Effector CD8-positive, alpha-beta T cell (primary cell): Measurements from ENCODE around the gene TRAF1.

Experiments used
- DNase-seq: peaks from one replicate; lab custom pipeline; 2025; lab: John Stamatoyannopoulos, UW

Gene TRAF1

GRCh38 chr9:120890320-120891244, 36.0 kb downstream of the TRAF1 start:
- DNase-seq = no peak

DNA sequence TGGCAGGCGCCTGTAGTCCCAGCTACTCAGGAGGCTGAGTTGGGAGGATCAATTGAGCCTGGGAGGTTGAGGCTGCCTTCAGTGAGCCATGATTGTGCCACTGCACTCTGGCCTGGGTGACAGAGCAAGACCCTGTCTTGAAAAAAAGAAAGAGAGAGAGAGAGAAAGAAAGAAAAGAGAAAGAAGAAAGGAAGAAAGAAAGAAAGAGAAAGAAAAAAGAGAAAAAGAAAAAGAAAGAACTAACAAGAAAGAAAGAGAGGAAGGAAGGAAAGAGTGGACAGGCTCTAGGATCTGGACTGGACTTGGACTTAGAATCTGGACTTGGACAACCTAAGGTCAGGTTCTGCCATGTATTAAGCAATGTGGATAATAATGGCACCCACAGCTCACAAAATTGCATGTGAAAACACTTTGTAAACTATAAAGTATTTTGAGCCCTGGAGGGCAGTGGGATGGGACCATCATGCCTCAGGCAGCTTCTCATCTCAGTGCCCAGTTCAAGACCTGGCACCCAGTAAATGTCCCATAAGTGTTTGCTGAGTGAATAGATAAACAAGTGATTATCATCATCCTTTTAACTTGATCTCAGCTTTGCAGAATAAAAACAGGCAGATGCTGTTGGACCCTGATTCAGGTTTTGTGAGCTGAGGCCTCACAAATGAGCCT, 36.9 kb downstream of the TRAF1 start:
- no peak for DNase-seq

- DNase-seq = no peak
Measured at GRCh38 chr9:120888626-120889025, 38.0 kb downstream of the TRAF1 start.

- no peak for DNase-seq
Measured at GRCh38 chr9:120886490-120886967, 40.1 kb downstream of the TRAF1 start.

GRCh38 chr9:120885958-120886357, 40.6 kb downstream of the TRAF1 start:
- DNase-seq = no peak

GRCh38 chr9:120885457-120885856, 41.1 kb downstream of the TRAF1 start:
- no peak for DNase-seq

GRCh38 chr9:120883608-120883996, 43.0 kb downstream of the TRAF1 start:
- DNase-seq = no peak

- no peak for DNase-seq
Measured at GRCh38 chr9:120882935-120883607, 43.5 kb downstream of the TRAF1 start.

DNA sequence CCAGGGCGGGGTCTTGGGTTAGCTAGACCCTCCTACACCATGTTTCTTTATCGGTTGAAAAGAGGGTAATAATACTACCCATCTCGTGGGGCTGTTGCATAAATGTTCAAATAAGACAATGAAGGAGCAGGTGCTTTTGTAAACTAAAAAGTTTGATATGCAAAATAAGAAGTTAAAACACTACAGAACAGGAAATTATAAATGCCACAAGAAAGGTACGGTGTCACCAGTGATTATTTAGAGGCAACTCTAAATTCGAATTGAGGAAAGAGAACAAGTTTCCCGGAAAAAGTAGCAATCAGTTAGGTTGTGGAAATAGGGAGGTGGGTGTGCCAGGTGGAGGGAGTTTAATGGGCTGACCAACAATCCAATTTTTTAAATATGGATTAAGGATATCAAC, 47.1 kb downstream of the TRAF1 start:
- DNase-seq = no peak

GRCh38 chr9:120878188-120879130, 48.1 kb downstream of the TRAF1 start:
- DNase-seq = no peak

DNA sequence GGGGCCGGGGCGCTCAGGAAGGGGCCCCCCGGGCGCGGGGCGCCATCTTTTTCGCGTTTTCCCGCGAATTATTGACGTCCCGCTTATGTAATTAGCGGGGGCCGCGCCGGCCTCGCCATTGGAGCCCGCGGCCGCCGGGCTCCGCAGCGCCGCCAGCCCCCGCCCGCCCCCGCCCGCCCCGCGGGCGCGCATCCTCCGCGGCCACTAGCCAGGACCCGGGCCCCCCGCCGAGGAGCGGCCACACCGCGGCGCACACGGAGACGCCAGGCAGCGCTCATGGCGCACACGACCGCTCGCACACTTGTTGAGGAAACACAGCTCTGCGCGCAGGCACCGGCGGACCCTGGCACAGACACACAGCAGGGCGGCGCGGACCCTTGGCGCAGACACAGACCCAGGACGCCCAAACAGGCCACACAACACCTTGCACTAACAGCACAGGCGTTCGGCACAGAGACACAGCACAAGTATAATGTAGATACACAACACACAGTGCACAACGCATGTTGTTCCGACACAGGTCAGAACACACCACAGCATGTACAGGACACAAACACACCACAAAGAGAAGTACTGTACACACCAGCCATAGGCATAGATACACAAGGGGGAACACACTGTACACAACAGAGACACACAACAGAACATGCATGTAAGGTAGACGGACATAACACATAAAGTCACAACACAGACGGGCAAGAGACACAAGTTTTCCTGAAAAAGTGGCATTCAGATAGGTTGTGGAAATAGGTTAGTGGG, 49.1 kb downstream of the TRAF1 start:
- DNase-seq = peak; percentile 33

GRCh38 chr9:120876842-120877240, 49.8 kb downstream of the TRAF1 start, which contains the start of gene PHF19:
PHF19 (minus strand) TSS chr9:120877188; CDS start chr9:120874741, 2,447 bp downstream.
- DNase-seq = no peak

DNA sequence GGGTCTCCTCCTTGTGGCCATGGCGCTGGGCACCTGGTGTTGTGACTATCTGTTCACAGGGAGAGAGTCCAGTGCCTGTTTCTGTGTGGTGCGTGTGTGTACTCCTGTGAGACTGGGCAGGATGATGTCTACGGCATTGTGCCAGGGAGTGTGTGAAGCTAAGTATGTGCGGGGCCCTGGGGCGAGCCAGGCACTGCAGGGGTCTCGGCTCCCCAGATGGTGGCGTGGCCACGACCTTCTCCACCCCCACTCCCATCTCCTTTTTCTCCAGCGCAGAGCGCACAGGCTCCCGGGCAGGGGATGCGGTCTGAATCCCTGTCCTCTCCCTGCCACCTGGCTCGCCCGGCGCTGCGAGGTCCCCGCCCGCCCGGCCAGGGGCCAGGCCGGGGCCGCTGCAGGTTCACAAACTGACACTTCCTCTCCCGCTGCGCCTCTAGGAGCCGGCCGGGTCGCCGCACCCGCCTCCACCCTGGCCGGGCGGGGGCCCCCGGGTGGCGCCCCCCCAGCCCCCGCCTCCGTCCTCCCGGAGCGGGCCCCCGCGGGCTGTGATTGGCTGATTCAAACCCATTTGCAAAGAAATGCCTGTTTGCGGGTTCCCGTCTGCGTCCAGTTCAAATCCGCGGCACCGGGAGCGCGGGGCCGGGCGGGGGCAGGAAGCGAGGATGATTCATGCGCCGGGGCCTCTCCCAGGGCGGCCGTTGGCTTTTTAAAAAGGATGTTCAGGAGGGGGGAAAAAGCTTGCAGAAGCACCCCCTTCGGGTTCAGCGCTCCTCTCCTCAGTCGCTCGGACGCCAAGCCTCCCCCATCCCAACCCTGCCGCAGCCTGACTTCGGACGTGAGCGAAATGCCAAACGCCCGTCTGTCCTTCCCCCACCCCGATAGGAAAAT, 50.4 kb downstream of the TRAF1 start:
- peak; percentile 63 for DNase-seq

- DNase-seq = no peak
Measured at GRCh38 chr9:120875643-120875953, 51.0 kb downstream of the TRAF1 start.

DNA sequence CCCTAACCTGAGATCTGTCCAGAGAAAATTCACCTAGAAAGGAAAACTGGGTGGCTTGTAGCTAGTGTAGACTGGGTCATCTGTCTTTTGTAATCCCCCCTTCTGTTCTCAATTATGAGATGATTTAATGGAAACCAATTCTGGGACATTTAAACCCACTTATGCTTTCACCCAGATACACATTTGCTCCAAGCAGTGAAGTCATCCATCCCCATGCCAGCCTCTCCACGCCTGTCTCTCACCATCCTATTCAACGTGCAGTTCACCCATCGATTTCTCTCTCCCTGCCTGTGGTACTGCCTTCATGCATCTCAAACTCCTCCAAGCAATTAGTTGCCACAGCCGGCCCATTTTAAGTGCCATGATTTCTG, 51.4 kb downstream of the TRAF1 start:
- no peak for DNase-seq

GRCh38 chr9:120874226-120875194, 52.1 kb downstream of the TRAF1 start:
- no peak for DNase-seq

DNA sequence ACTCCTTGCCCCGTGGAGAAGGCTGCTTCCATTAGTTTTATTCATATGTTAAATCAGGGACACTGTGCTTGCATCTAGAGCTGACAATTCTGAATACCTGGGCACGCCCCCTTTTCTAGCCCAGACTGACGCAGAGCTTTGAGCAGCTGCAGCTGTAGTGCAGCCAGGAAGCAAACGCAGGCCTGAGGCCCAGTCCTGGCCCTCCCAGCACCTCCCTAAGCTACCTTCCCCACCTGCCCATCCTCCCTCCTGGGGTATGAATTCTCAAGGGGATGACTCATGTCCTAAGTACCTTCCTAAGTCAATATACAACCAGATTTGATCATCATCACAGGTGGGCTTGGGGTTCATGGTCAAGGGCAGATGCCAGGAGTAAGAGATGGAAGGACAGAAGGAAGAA, 53.1 kb downstream of the TRAF1 start:
- DNase-seq = no peak

DNA sequence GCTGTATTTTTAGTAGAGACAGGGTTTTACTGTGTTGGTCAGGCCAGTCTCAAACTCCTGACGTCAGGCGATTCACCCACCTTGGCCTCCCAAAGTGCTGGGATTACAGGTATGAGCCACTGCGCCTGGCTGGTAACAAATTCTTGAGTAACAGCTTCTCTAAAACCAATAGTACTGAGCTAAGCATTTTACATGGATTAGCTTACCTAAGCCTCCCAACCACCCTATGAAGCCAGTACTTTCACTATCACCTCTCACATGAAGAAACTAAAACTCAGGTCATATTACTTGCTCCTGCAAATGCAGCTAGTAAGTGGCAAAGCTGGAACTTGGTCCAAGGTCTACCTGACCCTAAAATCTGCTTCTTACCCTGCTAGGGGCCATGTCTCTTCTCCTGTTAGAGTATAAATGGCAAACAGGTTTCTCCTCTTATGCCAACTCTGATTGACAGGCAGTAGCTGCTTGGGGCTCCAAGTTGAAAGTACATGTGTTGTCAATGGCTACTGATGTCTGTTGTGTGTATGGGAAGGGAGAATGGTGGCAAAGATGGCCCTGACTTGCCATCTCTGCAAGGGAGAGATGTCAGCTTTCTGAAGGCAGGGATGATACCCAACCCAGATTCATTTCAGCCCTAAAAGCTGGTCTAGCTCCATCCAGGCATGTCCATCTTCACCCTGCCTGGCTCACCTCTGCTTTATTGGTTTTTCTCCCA, 53.6 kb downstream of the TRAF1 start:
- DNase-seq = no peak
